Activated naive CD8-positive, alpha-beta T cell treated with anti-CD3 and anti-CD28 coated beads, Interleukin-2, amount 10 ng/mL, durations not matched to agents 7 days and 5 days (primary cell): ENCODE measurements around the gene CT45A3. TPM values are rescaled to one million over a fixed set of nuclear protein-coding genes. Genes with fewer than 3 reads are reported as not detected.
"Not testable (repeated sequence)": the region's sequence is repeated elsewhere in the genome, so short reads cannot be mapped to it uniquely, and the experiment has no call there.

Source experiments
- ATAC-seq: fragments of 150-1000 bp; cut with Tn5 transposase; one replicate; pipeline ENCODE4 v1.10.0; 2021; ENCODE audit warnings: low read depth, moderate library complexity
- POLR2A ChIA-PET: fragments of 350-600 bp; sonication (Branson Sonifier 250); formaldehyde crosslinking; loops from one replicate; lab custom pipeline; 2021; ENCODE audit warnings: antibody characterized with exemption; lab: Charles Lee
- DNase-seq: peaks from one replicate; pipeline ENCODE4 v3.0.0; 2021
- H3K27ac Mint-ChIP-seq: one replicate; pipeline ENCODE4 v1.8.0; 2022; ENCODE audit warnings: mild to moderate bottlenecking, mixed read lengths
- H3K27me3 Mint-ChIP-seq: one replicate; pipeline ENCODE4 v1.8.0; 2022; ENCODE audit warnings: mild to moderate bottlenecking, moderate library complexity, mixed read lengths
- H3K36me3 Mint-ChIP-seq: one replicate; pipeline ENCODE4 v1.8.0; 2021; ENCODE audit warnings: mild to moderate bottlenecking, mixed read lengths
- H3K4me1 Mint-ChIP-seq: one replicate; pipeline ENCODE4 v1.8.0; 2021; ENCODE audit warnings: mixed read lengths
- H3K4me3 Mint-ChIP-seq: one replicate; pipeline ENCODE4 v1.8.0; 2022; ENCODE audit warnings: mild to moderate bottlenecking, moderate library complexity, mixed read lengths
- H3K9me3 Mint-ChIP-seq: one replicate; pipeline ENCODE4 v1.8.0; 2021; ENCODE audit warnings: mixed read lengths
- total RNA-seq, 2 experiments: library from RNA; stranded (reverse); gene quantifications; one replicate each; pipeline ENCODE4 v1.2.3, GENCODE V29; 2021

CT45A3 gene, protein sequence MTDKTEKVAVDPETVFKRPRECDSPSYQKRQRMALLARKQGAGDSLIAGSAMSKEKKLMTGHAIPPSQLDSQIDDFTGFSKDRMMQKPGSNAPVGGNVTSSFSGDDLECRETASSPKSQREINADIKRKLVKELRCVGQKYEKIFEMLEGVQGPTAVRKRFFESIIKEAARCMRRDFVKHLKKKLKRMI
- total RNA-seq, result not detected

DNA sequence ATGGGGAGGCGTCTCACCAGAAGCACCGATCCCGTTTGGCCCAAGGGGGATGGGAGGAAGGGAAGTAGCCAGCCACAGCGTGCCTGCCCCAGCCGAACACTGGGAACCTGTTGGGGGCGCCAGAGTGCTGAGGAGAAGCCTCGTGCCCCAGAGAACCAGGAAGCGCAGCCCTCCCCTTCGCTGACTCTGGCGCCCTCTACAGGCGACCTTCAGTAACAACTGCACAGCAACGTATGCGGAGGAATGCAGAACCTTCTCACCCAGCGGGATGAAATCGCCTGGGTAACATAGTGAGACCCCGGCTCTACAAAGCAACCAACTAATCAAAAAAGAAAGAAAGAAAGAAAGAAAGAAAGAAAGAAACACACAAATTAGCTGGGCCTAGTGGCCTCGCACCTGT is at the start of gene CT45A3:
CT45A3 (minus strand) TSS at position 101 of the 400 bp plus-strand sequence. CDS start 3,747 bp downstream, outside the sequence.
- H3K4me1 Mint-ChIP-seq, H3K27me3 Mint-ChIP-seq, H3K9me3 Mint-ChIP-seq, POLR2A ChIA-PET, H3K27ac Mint-ChIP-seq, DNase-seq, ATAC-seq, H3K4me3 Mint-ChIP-seq, H3K36me3 Mint-ChIP-seq: not testable (repeated sequence)

DNA sequence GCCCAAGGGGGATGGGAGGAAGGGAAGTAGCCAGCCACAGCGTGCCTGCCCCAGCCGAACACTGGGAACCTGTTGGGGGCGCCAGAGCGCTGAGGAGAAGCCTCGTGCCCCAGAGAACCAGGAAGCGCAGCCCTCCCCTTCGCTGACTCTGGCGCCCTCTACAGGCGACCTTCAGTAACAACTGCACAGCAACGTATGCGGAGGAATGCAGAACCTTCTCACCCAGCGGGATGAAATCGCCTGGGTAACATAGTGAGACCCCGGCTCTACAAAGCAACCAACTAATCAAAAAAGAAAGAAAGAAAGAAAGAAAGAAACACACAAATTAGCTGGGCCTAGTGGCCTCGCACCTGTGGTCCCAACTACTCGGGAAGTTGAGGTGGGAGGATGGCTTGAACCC is 34.7 kb upstream of the CT45A3 start, which contains the start of gene CT45A6:
CT45A6 (minus strand) TSS at position 101 of the 400 bp plus-strand sequence. CDS start 3,794 bp downstream, outside the sequence.
- DNase-seq, H3K36me3 Mint-ChIP-seq, H3K4me1 Mint-ChIP-seq, H3K9me3 Mint-ChIP-seq, H3K4me3 Mint-ChIP-seq, H3K27ac Mint-ChIP-seq, POLR2A ChIA-PET, ATAC-seq, H3K27me3 Mint-ChIP-seq: not testable (repeated sequence)

DNA sequence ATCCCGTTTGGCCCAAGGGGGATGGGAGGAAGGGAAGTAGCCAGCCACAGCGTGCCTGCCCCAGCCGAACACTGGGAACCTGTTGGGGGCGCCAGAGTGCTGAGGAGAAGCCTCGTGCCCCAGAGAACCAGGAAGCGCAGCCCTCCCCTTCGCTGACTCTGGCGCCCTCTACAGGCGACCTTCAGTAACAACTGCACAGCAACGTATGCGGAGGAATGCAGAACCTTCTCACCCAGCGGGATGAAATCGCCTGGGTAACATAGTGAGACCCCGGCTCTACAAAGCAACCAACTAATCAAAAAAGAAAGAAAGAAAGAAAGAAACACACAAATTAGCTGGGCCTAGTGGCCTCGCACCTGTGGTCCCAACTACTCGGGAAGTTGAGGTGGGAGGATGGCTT is 17.4 kb upstream of the CT45A3 start, which contains the start of gene CT45A5:
CT45A5 (minus strand) TSS at position 101 of the 400 bp plus-strand sequence. CDS start 3,774 bp downstream, outside the sequence.
- not testable (repeated sequence) for H3K9me3 Mint-ChIP-seq, H3K27me3 Mint-ChIP-seq

DNA sequence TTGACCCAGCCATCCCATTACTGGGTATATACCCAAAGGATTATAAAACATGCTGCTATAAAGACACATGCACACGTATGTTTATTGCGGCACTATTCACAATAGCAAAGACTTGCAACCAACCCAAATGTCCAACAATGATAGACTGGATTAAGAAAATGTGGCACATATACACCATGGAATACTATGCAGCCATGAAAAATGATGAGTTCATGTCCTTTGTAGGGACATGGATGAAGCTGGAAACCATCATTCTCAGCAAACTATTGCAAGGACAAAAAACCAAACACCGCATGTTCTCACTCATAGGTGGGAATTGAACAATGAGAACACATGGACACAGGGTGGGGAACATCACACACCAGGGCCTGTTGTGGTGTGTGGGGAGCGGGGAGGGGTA is 23.3 kb downstream of the CT45A3 start:
- H3K27ac Mint-ChIP-seq, POLR2A ChIA-PET, H3K27me3 Mint-ChIP-seq, DNase-seq, H3K4me3 Mint-ChIP-seq, H3K36me3 Mint-ChIP-seq, H3K4me1 Mint-ChIP-seq, ATAC-seq, H3K9me3 Mint-ChIP-seq: not testable (repeated sequence)

More for the DNA sequence above, 17.4 kb upstream of the CT45A3 start, which contains the start of gene CT45A5:
- H3K4me1 Mint-ChIP-seq, ATAC-seq, DNase-seq, H3K36me3 Mint-ChIP-seq, H3K4me3 Mint-ChIP-seq, H3K27ac Mint-ChIP-seq, POLR2A ChIA-PET: not testable (repeated sequence)

DNA sequence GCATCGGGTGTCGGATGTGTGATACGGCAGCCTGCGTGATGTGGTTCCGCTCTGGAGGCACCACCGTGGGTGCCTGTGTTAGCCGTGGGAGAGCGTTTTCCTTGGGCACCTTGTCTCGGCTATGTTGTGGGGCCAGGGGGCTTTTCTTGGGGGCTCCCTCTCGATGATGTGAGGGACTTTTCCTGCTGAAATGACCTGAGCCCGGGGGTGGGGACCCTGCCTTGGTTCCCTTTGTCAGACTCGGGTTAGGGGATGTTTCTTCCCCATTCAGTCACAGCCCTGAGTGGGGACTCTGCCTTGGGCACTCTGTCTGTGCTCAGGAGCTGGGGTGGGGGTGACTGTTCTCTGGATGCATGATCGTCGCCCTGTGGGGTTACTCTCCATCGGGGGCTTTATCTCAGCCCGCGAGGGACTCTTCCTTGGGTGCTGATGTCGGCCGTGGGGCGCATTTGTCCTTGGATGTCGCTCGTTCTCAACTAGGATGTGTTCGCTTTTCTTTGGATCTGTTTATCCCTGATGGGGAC is 26.7 kb downstream of the CT45A3 start:
- no peak for ATAC-seq
- POLR2A ChIA-PET, result no interaction called here
- DNase-seq, result no peak
- H3K27me3 Mint-ChIP-seq, result peaks cover 5% of the 10 kb centered on the region
- no peaks in the 10 kb centered on the region for H3K4me1 Mint-ChIP-seq
- H3K9me3 Mint-ChIP-seq, result no peaks in the 10 kb centered on the region
- no peaks in the 10 kb centered on the region for H3K36me3 Mint-ChIP-seq
- no peak overlapping the region for H3K27ac Mint-ChIP-seq
- H3K4me3 Mint-ChIP-seq, result no peak overlapping the region

DNA sequence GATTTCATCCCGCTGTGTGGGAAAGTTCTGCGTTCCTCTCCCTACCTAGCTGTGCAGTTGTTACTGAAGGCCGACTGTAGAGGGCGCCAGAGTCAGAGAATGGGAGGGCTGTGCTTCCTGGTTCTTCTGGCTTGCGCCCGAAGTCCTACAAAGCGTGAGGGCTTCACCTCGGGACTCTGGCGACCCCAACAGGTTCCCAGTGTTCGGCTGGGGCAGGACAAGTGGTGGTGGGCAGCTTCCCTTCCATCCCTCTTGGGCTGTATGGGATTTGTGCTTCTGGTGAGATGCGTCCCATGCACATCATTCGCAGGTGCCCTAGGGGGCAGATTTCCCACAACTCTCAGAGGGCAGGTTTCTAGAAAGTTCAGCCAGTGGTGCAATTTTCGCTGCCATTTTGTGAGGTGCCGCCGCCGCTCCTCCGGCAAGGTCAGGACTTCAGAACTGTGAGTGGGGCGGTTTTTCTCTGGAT is 27.3 kb downstream of the CT45A3 start:
- Mint-ChIP-seq H3K4me3 (peak overlapping the region; percentile 54), H3K27me3 (peaks cover 5% of the 10 kb centered on the region), H3K4me1 (no peaks in the 10 kb centered on the region), H3K36me3 (no peaks in the 10 kb centered on the region), H3K27ac (no peak overlapping the region), H3K9me3 (no peaks in the 10 kb centered on the region)
- peak; percentile 67 for ATAC-seq
- POLR2A ChIA-PET, result no interaction called here
- peak; percentile 59 for DNase-seq

DNA sequence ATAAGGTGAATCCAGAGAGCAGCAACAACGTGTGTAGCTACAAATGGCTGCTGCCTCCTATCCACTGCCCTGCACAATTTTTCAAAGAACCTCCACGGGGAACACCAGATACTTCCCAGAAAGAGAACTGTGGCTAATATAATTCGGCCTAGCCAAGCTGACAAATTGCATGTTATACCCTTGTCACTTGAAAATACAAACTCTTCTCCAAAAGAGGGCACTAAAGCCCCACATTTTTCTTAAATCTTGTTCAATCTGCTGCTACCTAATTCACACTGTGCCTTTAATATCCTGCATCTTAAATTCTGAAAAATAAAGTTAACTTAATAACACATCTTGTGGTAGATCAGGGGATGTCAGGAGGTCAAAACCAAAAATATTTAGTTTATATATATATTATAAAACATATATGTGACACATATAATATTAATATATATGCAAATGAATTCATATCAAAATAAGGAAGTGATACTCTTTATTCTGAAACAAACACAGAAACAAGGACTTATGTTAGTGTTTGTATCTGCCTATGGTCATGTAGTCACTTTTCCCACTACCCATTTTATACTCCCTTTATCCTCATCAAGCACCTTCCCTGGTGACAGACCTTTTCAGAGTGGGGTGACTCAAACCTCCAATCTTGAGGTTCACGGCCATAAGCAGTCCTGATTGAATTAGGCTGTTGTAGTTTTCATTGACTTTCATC is 30.5 kb downstream of the CT45A3 start:
- H3K9me3 Mint-ChIP-seq, result no peaks in the 10 kb centered on the region
- no peaks in the 10 kb centered on the region for H3K4me1 Mint-ChIP-seq
- no peak for ATAC-seq

DNA sequence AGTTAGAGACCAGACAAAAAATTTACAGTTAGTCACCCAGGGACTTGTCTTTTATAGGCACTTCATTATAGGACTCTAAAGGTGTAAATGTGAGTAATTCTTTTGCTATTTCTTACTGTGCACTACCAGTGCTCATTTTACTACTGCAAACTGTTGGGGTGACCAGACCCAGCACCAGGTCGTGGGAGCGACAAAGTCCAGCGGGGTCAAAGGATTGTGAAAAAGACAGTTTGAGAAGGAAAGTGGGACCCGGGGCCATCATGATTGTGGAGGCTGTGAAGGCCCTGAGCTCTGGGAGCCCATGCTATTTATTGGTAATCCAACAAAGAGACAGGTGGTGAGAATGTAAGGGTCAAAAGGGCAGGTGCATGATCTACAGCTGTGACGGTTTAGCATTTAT is 33.3 kb downstream of the CT45A3 start:
- H3K27ac Mint-ChIP-seq, H3K36me3 Mint-ChIP-seq, POLR2A ChIA-PET, H3K4me1 Mint-ChIP-seq, H3K27me3 Mint-ChIP-seq, H3K4me3 Mint-ChIP-seq, DNase-seq, ATAC-seq, H3K9me3 Mint-ChIP-seq: not testable (repeated sequence)

More for the DNA sequence above, 30.5 kb downstream of the CT45A3 start:
- no peak overlapping the region for H3K4me3 Mint-ChIP-seq
- POLR2A ChIA-PET, result no interaction called here
- DNase-seq, result no peak
- no peaks in the 10 kb centered on the region for H3K36me3 Mint-ChIP-seq
- peaks cover 5% of the 10 kb centered on the region for H3K27me3 Mint-ChIP-seq
- H3K27ac Mint-ChIP-seq, result no peak overlapping the region

DNA sequence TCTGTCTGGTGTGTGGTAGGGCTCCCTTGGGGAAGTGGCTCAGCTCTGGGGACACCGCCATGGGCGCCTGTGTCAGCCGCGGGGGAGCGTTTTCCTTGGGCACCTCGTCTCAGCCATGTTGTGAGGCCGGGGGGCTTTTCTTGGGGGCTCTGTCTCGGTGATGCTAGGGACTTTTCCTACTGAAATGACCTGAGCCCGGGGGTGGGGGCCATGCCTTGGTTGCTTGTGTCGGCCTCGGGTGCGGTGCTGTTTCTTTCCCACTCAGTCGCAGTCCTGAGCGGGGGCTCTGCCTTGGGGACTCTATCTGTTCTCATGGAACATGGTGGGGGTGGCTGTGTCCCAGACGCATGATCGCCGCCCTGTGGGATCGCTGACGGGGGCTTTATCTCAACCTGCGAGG is 54.2 kb downstream of the CT45A3 start:
- no peaks in the 10 kb centered on the region for H3K4me1 Mint-ChIP-seq
- H3K36me3 Mint-ChIP-seq, result no peaks in the 10 kb centered on the region
- no peak overlapping the region for H3K4me3 Mint-ChIP-seq
- POLR2A ChIA-PET, result no interaction called here
- no peaks in the 10 kb centered on the region for H3K27me3 Mint-ChIP-seq
- no peaks in the 10 kb centered on the region for H3K9me3 Mint-ChIP-seq
- no peak for DNase-seq
- no peak overlapping the region for H3K27ac Mint-ChIP-seq
- ATAC-seq, result no peak

DNA sequence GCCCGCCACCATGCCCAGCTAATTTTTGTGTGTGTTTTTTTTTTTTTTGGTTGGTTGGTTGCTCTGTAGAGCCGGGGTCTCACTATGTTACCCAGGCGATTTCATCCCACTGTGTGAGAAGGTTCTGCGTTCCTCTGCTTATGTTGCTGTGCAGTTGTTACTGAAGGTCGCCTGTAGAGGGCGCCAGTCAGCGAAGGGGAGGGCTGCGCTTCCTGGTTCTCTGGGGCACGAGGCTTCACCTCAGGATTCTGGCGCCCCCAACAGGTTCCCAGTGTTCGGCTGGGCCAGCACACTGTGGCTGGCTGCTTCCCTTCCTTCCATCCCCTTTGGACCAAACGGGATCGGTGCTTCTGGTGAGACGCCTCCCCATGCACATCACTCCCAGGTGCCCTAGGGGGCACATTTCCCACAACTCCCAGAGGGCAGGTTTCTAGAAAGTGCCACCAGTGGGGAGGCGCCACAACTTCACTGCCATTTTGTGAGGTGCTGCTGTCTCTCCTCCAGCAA is 54.8 kb downstream of the CT45A3 start, which contains the start of gene CT45A1:
CT45A1 (plus strand) TSS at position 457 of the 507 bp plus-strand sequence. CDS start 5,302 bp downstream, outside the sequence.
- H3K27me3 Mint-ChIP-seq, result not testable (repeated sequence)

More for the DNA sequence above, 54.8 kb downstream of the CT45A3 start, which contains the start of gene CT45A1:
- H3K9me3 Mint-ChIP-seq, H3K27ac Mint-ChIP-seq, POLR2A ChIA-PET, H3K4me3 Mint-ChIP-seq, H3K4me1 Mint-ChIP-seq, ATAC-seq, H3K36me3 Mint-ChIP-seq: not testable (repeated sequence)
- DNase-seq, result peak; percentile 25

Other genes starting within 250 kb of the CT45A3 start
- gene INTS6L, start 247.5 kb downstream of the CT45A3 start, total RNA-seq, result 10 to 100 TPM; 31.7 to 33.2 TPM
- not detected for gene CT45A1, start 54.6 kb downstream of the CT45A3 start, total RNA-seq
- gene CT45A5, start 17.3 kb upstream of the CT45A3 start, total RNA-seq, result not detected
- gene CT45A6, start 34.6 kb upstream of the CT45A3 start, total RNA-seq, result not detected
- gene CT45A2, start 51.8 kb upstream of the CT45A3 start, total RNA-seq, result not detected
- not detected for gene CT45A7, start 69.1 kb upstream of the CT45A3 start, total RNA-seq
- not detected for gene CT45A8, start 86.3 kb upstream of the CT45A3 start, total RNA-seq
- not detected for gene CT45A9, start 103.6 kb upstream of the CT45A3 start, total RNA-seq
- not detected for gene CT45A10, start 125.3 kb upstream of the CT45A3 start, total RNA-seq
- gene SAGE1, start 125.5 kb upstream of the CT45A3 start, total RNA-seq, result not detected
- 10 to 100 TPM; 17.5 to 18.7 TPM for gene MMGT1, start 205.8 kb upstream of the CT45A3 start, total RNA-seq
- 10 to 100 TPM; 14.6 to 17.3 TPM for gene SLC9A6, start 217.2 kb upstream of the CT45A3 start, total RNA-seq